Adrenal gland (tissue), 12 donors: Measurements from ENCODE around the gene LDHAL6A. TPM values are rescaled to one million over a fixed set of nuclear protein-coding genes. Genes with fewer than 3 reads are reported as not detected.

Experiments
- DNase-seq, 7 donors: peaks; one replicate each; pipeline ENCODE4 v3.0.0-alpha.2; 2019 to 2020
- H3K27ac ChIP-seq, 5 donors: fragments of 200-600 bp; sonication (generic) in 4 of 5; 1 replicate in 3 of 5; 2 replicates in 2 of 5; pipeline versions ENCODE4 v1.5.1 to v1.8.0; 2016 to 2020; ENCODE audit warnings: mild to moderate bottlenecking in 1 of 5
- H3K27me3 ChIP-seq: fragments of 200-600 bp; 2 replicates; pipeline ENCODE4 v1.8.0; 2021
- H3K36me3 ChIP-seq, 2 donors: fragments of 200-600 bp; replicated peaks in 1 of 2; 1 replicate in 1 of 2; 2 replicates in 1 of 2; pipeline versions ENCODE4 v1.5.1 to v1.8.0; 2018 to 2022
- H3K4me1 ChIP-seq, 2 donors: fragments of 200-600 bp; replicated peaks in 1 of 2; 1 replicate in 1 of 2; 2 replicates in 1 of 2; pipeline versions ENCODE4 v1.5.1 to v1.8.0; 2018 to 2021
- H3K4me3 ChIP-seq, 4 donors: fragments of 200-600 bp; sonication (generic) in 3 of 4; one replicate each; pipeline ENCODE4 v1.5.1; 2016 to 2018
- H3K9me3 ChIP-seq, 3 donors: fragments of 200-600 bp; sonication (generic) in 1 of 3; replicated peaks in 1 of 3; 1 replicate in 2 of 3; 2 replicates in 1 of 3; pipeline versions ENCODE4 v1.5.1 to v1.8.0; 2016 to 2021
- CTCF ChIP-seq, 6 experiments: fragments of 450-650 bp in 4 of 6; fragments of 200-600 bp in 2 of 6; sonication (generic) in 1 of 6; IDR thresholded peaks; 1 replicate in 5 of 6; 2 replicates in 1 of 6; pipeline versions ENCODE4 v1.5.1 to v1.8.0; 2016 to 2021; ENCODE audit warnings: antibody characterized with exemption in 6 of 6, mild to moderate bottlenecking in 2 of 6, moderate library complexity in 1 of 6
- POLR2A ChIP-seq, 2 donors: fragments of 450-650 bp; IDR thresholded peaks; one replicate each; pipeline ENCODE4 v1.6.1; 2017; ENCODE audit warnings: antibody characterized with exemption in 2 of 2, mild to moderate bottlenecking in 2 of 2, moderate library complexity in 1 of 2
- WGBS, 4 donors: extraction: QIAGEN DNeasy Blood & Tissue Kit in 2 of 4; methylation state at CpG; one replicate each; pipeline versions ENCODE4 v1.1.5 to v1.1.7; 2013 to 2017; 5-methylcytosine and 5-hydroxymethylcytosine counted together
- intact Hi-C, 2 donors: fragments of 100-400 bp; cut with DNase I; formaldehyde crosslinking; loops; one replicate each; pipeline versions ENCODE4 v1.14.1 to v1.15.0; 2022 to 2023
- polyA plus RNA-seq, 3 donors: library from polyadenylated mRNA; stranded (reverse); fragments of 200-250 nt in 2 of 3; fragments of 350-450 nt in 1 of 3; fragmentation: Illumina TruSeq in 1 of 3; extraction: RNeasy Lipid Tissue Mini Kit (QIAGEN cat#74804) in 1 of 3; gene quantifications; one replicate each; pipeline ENCODE4 v1.2.3, GENCODE V29; 2013 to 2014
- total RNA-seq, 9 donors: library from RNA; depleted of rRNA in 4 of 9; stranded (reverse); fragments of >200 nt in 4 of 9; fragments of 120-200 nt in 1 of 9; fragmentation: NEBNext Ultra II Directional in 1 of 9; extraction: Animal tissue kit (Norgen Biotek cat#: 25700) in 1 of 9; gene quantifications; one replicate each; pipeline versions ENCODE4 v1.1.0 to v1.2.4, GENCODE V29; 2013 to 2023
- donor health status: healthy with polysubstance abuse.
- donor health status: Bipolar disorder and iron deficiency.
- donor health status: DM: yes; HTN: yes; CAD: no.
- donor health status: DM: no; HTN: no; CAD: no.
- donor health status: DM: no; HTN: no; CAD: no.
- donor health status: DM: yes; HTN: yes; CAD: no.

The LDHAL6A gene
- total and polyA plus RNA-seq, 12 donors = 0.08 to 1.4 (median 0.13) TPM; not detected in 9

GRCh38 chr11:18468059-18468458 lies 12.4 kb downstream of the LDHAL6A start:
- Histone ChIP-seq H3K4me3 (no peak overlapping the region), H3K27ac (no peak overlapping the region), H3K9me3 (no peaks in the 10 kb centered on the region), H3K27me3 (no peaks in the 10 kb centered on the region), H3K4me1 (no peaks in the 10 kb centered on the region), H3K36me3 (no peaks in the 10 kb centered on the region)
- WGBS, 4 donors = 91 to 100% (median 100%) methylated on average over 2 of the region's 2 CpGs
- intact Hi-C loops = no loop called here
- TF ChIP-seq POLR2A (IDR thresholded peaks at IDR 0.05) (no peak), CTCF (IDR thresholded peaks at IDR 0.05) (no peak)
- no peak for DNase-seq

GRCh38 chr11:18468961-18469360 lies 13.3 kb downstream of the LDHAL6A start:
- Histone ChIP-seq H3K9me3 (no peaks in the 10 kb centered on the region), H3K4me1 (no peaks in the 10 kb centered on the region), H3K36me3 (no peaks in the 10 kb centered on the region), H3K4me3 (no peak overlapping the region), H3K27me3 (no peaks in the 10 kb centered on the region), H3K27ac (no peak overlapping the region)
- TF ChIP-seq CTCF (IDR thresholded peaks at IDR 0.05) (no peak), POLR2A (IDR thresholded peaks at IDR 0.05) (no peak)
- WGBS, 4 donors = 88 to 93% (median 91%) methylated on average over 7 of the region's 7 CpGs
- intact Hi-C loops = no loop called here
- DNase-seq = no peak

- H3K27me3 ChIP-seq = no peaks in the 10 kb centered on the region
Observed at GRCh38 chr11:18471995-18472394, 16.3 kb downstream of the LDHAL6A start.

GRCh38 chr11:18472587-18472986 lies 16.9 kb downstream of the LDHAL6A start:
- DNase-seq = no peak
- no peak for TF ChIP-seq POLR2A (IDR thresholded peaks at IDR 0.05)
- TF ChIP-seq CTCF (IDR thresholded peaks at IDR 0.05) = no peak

More at GRCh38 chr11:18471995-18472394, 16.3 kb downstream of the LDHAL6A start:
- TF ChIP-seq POLR2A (IDR thresholded peaks at IDR 0.05) (no peak), CTCF (IDR thresholded peaks at IDR 0.05) (no peak)
- intact Hi-C loops = no loop called here
- H3K27ac ChIP-seq = no peak overlapping the region
- H3K4me1 ChIP-seq = no peaks in the 10 kb centered on the region
- DNase-seq = no peak
- no peaks in the 10 kb centered on the region for H3K36me3 ChIP-seq
- no peaks in the 10 kb centered on the region for H3K9me3 ChIP-seq
- 94 to 97% (median 95%) methylated on average over 3 of the region's 3 CpGs for WGBS, 4 donors
- H3K4me3 ChIP-seq = no peak overlapping the region

More at GRCh38 chr11:18472587-18472986, 16.9 kb downstream of the LDHAL6A start:
- intact Hi-C loops = no loop called here
- peaks cover 0 to 6% of the 10 kb centered on the region in 2 donors for H3K36me3 ChIP-seq
- H3K9me3 ChIP-seq = no peaks in the 10 kb centered on the region
- no peak overlapping the region for H3K27ac ChIP-seq
- H3K27me3 ChIP-seq = no peaks in the 10 kb centered on the region
- H3K4me1 ChIP-seq = no peaks in the 10 kb centered on the region
- no peak overlapping the region for H3K4me3 ChIP-seq
